ENCODE data around the gene OR51F2. TPM values are rescaled to one million over a fixed set of nuclear protein-coding genes. Genes with fewer than 3 reads are reported as not detected.

OR51F2 gene
- total RNA-seq, 1 experiment from 2014 or later, result not detected

GRCh38 chr11:4797206-4797605 lies 23.9 kb upstream of the OR51F2 start:
- H3K14ac ChIP-seq (ENCODE audit: insufficient read depth, low read length), result no peak overlapping the region
- H3K27me3 ChIP-seq (ENCODE audit: insufficient read depth, low read length), result no peaks in the 10 kb centered on the region
- no peak overlapping the region for H3K9ac ChIP-seq (ENCODE audit: extremely low read depth, insufficient read length, low read length)
- H4K91ac ChIP-seq (ENCODE audit: insufficient read length, low read depth, low read length), result no peak overlapping the region
- Mint-ChIP-seq H3K27ac (no peak overlapping the region), H3K27me3 (ENCODE audit: low read depth) (no peaks in the 10 kb centered on the region; the same call in 1 of the 2 replicates), H3K4me3 (no peak overlapping the region), H3K36me3 (ENCODE audit: insufficient read depth in 1 of 3, low read depth in 3 of 3) (no peaks in the 10 kb centered on the region), H3K9me3 (0 out of 5 replicates have a peak, but pooled peaks cover 0 to 1% of the 10 kb centered on the region in 2 experiments), H3K4me1 (0 out of 4 replicates have a peak, but pooled peaks cover 0 to 2% of the 10 kb centered on the region in 2 experiments)
- no peak overlapping the region for H4K8ac ChIP-seq (replicated peaks; ENCODE audit: insufficient read length, low read depth, low read length)
- TF ChIP-seq, protein P1, sequence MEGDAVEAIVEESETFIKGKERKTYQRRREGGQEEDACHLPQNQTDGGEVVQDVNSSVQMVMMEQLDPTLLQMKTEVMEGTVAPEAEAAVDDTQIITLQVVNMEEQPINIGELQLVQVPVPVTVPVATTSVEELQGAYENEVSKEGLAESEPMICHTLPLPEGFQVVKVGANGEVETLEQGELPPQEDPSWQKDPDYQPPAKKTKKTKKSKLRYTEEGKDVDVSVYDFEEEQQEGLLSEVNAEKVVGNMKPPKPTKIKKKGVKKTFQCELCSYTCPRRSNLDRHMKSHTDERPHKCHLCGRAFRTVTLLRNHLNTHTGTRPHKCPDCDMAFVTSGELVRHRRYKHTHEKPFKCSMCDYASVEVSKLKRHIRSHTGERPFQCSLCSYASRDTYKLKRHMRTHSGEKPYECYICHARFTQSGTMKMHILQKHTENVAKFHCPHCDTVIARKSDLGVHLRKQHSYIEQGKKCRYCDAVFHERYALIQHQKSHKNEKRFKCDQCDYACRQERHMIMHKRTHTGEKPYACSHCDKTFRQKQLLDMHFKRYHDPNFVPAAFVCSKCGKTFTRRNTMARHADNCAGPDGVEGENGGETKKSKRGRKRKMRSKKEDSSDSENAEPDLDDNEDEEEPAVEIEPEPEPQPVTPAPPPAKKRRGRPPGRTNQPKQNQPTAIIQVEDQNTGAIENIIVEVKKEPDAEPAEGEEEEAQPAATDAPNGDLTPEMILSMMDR (conservative IDR thresholded peaks at IDR 0.05), result no peak
- H3K18ac ChIP-seq (ENCODE audit: insufficient read length, low read depth, low read length), result no peak overlapping the region
- no peak for DNase-seq
- no peak overlapping the region for H2AK5ac ChIP-seq (ENCODE audit: insufficient read length, low read length)
- H3K23me2 ChIP-seq (ENCODE audit: insufficient read length, low read depth, low read length, poor library complexity, severe bottlenecking), result no peaks in the 10 kb centered on the region
- no peak overlapping the region for H2AFZ ChIP-seq (ENCODE audit: low read length)
- no peak overlapping the region for H3K23ac ChIP-seq (ENCODE audit: insufficient read length, low read depth, low read length)
- no peak overlapping the region for H2BK15ac ChIP-seq (ENCODE audit: low read depth, low read length)
- no peak overlapping the region for H3K4ac ChIP-seq (ENCODE audit: low read depth, low read length)
- H3K4me1 ChIP-seq (ENCODE audit: insufficient read depth, low read length), result no peaks in the 10 kb centered on the region
- no peak overlapping the region for H2BK20ac ChIP-seq (ENCODE audit: low read depth, low read length, poor library complexity, severe bottlenecking)
- no peak overlapping the region for H3K27ac ChIP-seq (ENCODE audit: insufficient read length, low read depth, low read length)
- no peaks in the 10 kb centered on the region for H3K79me1 ChIP-seq (ENCODE audit: insufficient read depth, low read depth, low read length, poor library complexity, severe bottlenecking)
- H3K79me2 ChIP-seq (ENCODE audit: insufficient read depth, low read length), result no peaks in the 10 kb centered on the region
- no peak overlapping the region for H2BK12ac ChIP-seq (ENCODE audit: insufficient read length, low read depth, low read length)
- WGBS (ENCODE audit: extremely low coverage, insufficient read length, low lambda C conversion rate), result no CpG with 5 or more reads among the region's 2 CpGs
- H3T11ph ChIP-seq (ENCODE audit: low read length), result no peak overlapping the region
- H3K9me3 ChIP-seq (ENCODE audit: control insufficient read depth, low read depth, low read length), result no peaks in the 10 kb centered on the region
- H4K20me1 ChIP-seq (ENCODE audit: control insufficient read depth, insufficient read depth, insufficient read length), result no peaks in the 10 kb centered on the region
- no peak overlapping the region for H3K56ac ChIP-seq (ENCODE audit: insufficient read length, low read depth, low read length)
- no peak overlapping the region for H4K5ac ChIP-seq (ENCODE audit: insufficient read length, low read depth, low read length)
- no peak overlapping the region for H3K4me2 ChIP-seq (ENCODE audit: insufficient read depth, insufficient read length, low read length)
- H2BK5ac ChIP-seq (ENCODE audit: insufficient read length, low read length), result no peak overlapping the region
- no peak overlapping the region for H2BK120ac ChIP-seq (ENCODE audit: low read depth, low read length, poor library complexity, severe bottlenecking)

All from H9 (cell line).